AG09309 (cell line): Measurements from ENCODE around the gene SNRPB2.

Experiments
- DNase-seq: peaks from one replicate; pipeline ENCODE4 v3.0.0-alpha.2; 2010; ENCODE audit warnings: low read depth
- H3K4me3 ChIP-seq: 2 replicates; pipeline ENCODE4 v1.5.1; 2011; ENCODE audit warnings: mild to moderate bottlenecking, low read depth, low read length, moderate library complexity; ENCODE audit not compliant: control insufficient read depth
- TF ChIP-seq, protein P1 (sequence below): IDR thresholded peaks from 2 replicates; pipeline ENCODE4 v1.5.1; 2011; ENCODE audit warnings: mild to moderate bottlenecking, low read depth, low read length, inconsistent platforms; ENCODE audit not compliant: insufficient read depth, control insufficient read depth; ENCODE audit errors: missing control alignments

SNRPB2 gene

DNA sequence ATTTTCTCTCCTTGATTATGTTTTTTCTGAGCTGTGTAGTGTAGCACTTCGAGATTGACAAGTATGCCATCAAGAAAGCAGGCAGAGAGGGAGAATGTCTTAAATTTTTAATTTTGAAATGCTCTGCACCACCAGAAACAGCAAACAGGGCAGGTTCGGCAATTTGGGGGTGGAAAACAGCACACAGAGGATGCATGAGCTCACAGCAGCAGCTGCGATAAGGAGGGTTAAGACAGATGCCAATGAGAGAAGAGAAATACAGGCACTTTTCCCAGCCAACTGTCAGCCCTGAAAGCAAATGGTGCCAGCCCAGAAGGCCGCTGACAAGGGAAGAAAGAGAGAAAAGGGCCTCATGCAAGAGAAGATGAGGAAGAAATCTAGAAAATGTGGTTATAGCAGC lies 15.1 kb upstream of the SNRPB2 start:
- DNase-seq = no peak
- no peak overlapping the region for H3K4me3 ChIP-seq

DNA sequence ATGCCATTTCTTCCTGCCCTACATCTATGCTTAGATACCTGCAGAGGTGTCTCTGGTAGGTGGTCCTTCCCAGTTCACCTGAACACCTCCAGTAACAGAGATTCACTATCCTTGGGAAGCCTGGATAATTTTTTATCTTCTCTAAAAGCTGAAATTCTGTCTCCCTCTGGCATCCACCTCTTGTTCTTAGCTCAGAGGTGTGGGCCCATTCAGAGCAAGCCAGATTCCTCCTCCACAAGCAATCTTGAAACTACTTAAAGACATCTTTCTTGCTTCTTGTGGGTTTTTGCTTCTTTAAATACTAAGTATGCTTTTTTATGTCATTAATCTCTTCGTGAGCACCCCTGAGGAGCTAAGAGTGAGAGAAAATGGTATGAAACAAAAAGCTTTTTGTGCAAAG lies 10.4 kb upstream of the SNRPB2 start:
- TF ChIP-seq, protein P1, sequence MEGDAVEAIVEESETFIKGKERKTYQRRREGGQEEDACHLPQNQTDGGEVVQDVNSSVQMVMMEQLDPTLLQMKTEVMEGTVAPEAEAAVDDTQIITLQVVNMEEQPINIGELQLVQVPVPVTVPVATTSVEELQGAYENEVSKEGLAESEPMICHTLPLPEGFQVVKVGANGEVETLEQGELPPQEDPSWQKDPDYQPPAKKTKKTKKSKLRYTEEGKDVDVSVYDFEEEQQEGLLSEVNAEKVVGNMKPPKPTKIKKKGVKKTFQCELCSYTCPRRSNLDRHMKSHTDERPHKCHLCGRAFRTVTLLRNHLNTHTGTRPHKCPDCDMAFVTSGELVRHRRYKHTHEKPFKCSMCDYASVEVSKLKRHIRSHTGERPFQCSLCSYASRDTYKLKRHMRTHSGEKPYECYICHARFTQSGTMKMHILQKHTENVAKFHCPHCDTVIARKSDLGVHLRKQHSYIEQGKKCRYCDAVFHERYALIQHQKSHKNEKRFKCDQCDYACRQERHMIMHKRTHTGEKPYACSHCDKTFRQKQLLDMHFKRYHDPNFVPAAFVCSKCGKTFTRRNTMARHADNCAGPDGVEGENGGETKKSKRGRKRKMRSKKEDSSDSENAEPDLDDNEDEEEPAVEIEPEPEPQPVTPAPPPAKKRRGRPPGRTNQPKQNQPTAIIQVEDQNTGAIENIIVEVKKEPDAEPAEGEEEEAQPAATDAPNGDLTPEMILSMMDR = no peak
- H3K4me3 ChIP-seq = no peak overlapping the region
- DNase-seq = no peak

More for the DNA sequence above, 15.1 kb upstream of the SNRPB2 start:
- TF ChIP-seq, protein P1 = no peak

DNA sequence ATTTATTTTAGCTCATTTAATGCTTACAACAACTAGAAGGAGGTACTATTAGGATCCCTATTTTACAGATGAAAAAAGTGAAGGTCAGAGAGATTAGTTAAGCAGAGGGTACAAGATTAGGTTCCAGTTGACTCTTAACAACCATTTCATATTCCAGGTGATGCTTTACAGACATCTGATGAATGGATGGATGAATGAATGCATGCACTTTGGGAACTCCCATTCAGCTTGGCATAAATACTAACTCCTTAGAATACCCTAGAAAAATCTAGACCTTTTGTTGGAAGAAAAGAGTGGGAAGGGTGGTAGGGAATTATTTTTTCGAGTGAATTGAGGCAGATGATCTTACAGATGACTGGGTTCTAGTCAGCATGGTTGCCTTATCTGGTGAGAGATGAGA lies 746 bp upstream of the SNRPB2 start:
- no peak for DNase-seq
- H3K4me3 ChIP-seq = no peak overlapping the region
- TF ChIP-seq, protein P1 = no peak

DNA sequence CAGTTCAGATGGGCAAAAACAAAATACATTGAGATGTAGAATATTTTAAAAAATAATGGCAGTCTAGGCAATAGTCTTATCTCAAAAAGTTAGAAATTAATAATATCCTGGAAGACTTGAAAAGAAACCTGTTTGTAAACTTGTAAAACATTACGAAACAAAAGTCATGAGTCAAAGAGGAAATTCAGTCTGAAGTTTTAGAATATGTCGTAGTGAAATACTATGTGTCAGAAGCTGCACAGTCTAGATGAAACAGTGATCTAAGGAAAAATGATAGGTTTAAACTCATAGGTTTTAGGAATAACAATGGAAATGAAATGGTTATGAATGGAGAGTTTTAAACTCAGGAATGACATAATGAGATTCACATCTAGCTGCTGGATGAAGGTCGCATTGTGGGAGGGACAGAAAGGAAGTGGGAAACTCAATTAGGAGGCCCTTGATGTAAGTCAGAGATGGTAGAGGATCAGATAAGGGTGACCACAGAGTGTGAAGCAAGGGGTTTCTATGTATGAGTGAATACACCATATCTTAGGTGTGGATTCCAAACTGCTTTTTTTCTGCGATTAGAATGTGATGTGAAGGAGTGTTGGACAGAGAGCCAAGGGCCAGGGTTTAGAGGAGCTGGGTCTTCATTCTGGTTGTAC lies 2.8 kb downstream of the SNRPB2 start:
- no peak for DNase-seq
- no peak overlapping the region for H3K4me3 ChIP-seq
- TF ChIP-seq, protein P1 = no peak

DNA sequence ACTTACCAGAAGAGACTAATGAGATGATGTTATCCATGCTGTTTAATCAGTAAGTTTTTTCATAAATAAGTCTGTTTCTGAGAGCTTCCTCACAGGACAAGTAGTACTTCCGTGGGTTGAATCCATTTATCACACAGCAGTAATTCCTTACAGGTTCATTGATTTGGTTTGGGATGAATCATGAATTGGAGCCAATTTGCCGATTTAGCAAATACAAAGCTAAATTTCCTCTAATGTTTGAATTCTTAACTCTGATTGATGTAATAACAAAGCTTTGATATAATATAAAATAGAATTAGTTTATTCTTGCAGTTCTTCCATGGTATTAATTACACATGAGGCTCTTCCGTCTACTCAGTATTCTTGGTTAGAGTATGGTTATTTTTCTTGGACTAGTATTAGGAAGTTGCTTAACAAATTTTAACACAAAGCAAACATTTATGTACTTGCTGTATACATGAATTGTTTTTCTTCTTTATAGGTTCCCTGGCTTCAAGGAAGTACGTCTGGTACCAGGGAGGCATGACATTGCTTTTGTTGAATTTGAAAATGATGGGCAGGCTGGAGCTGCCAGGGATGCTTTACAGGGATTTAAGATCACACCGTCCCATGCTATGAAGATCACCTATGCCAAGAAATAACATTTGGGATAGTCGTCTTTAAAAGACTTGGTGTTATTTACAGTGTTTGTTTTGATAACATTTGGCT lies 10.7 kb downstream of the SNRPB2 start:
- TF ChIP-seq, protein P1 = no peak
- H3K4me3 ChIP-seq = no peak overlapping the region
- no peak for DNase-seq

DNA sequence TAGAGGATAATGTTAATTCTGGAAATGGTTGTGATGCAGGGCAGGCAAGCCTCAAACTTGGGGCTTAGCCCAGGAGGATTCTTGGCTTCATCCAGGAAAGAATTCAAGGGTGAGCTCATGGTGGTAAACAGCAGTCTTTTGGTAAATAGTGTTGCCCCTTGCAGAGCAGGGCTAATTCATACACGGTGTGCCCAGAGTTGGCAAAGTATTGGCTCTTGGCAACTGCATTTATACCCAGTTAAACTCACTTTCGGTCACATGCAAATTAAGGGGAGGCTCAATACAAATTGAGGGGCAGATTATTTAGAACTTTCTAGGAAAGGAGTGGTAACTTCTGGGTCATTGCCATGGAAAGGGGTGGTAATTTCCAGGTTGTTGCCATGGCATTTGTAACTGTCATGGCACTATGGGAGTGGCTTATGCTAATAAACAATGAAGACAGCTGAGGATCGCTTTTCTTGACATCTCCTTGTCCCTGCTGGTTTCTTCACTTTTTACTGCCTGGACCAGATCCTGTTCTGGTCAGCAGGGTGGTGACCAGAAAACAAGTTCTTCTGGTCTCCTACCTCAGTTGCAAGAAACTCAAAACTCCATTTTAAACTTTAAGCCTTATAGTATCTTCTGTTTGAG lies 14.5 kb downstream of the SNRPB2 start:
- TF ChIP-seq, protein P1 = no peak
- DNase-seq = no peak
- H3K4me3 ChIP-seq = no peak overlapping the region
